ENCODE measurements around the gene MXD3.
"Not testable (repeated sequence)": the region's sequence is repeated elsewhere in the genome, so short reads cannot be mapped to it uniquely, and the experiment has no call there.

The MXD3 gene

GRCh38 chr5:177306674-177307543 lies 4.8 kb downstream of the MXD3 start:
- H3K23ac ChIP-seq (ENCODE audit: low read length in 2 of 2) = no peak overlapping the region
- no peak overlapping the region for H3K4me3 ChIP-seq (ENCODE audit: insufficient read depth in 1 of 2, low read depth in 1 of 2, low read length in 2 of 2)
- no peak overlapping the region for H3K4me2 ChIP-seq (ENCODE audit: low read length, poor library complexity, severe bottlenecking)
- no peak overlapping the region for H2BK5ac ChIP-seq (ENCODE audit: low read depth, low read length, poor library complexity, severe bottlenecking)
- H3K36me3 ChIP-seq (ENCODE audit: control insufficient read depth in 1 of 2, insufficient read depth in 2 of 2, low read depth in 1 of 2, low read length in 2 of 2) = peaks cover 33 to 39% of the 10 kb centered on the region in 2 experiments
- WGBS = 94% methylated on average over 14 of the region's 15 CpGs
- no peak overlapping the region for H2BK120ac ChIP-seq (ENCODE audit: low read depth, low read length)
- H3K18ac ChIP-seq (ENCODE audit: low read depth in 1 of 2, low read length in 2 of 2) = no peak overlapping the region
- H2BK12ac ChIP-seq (ENCODE audit: low read length in 2 of 2) = no peak overlapping the region
- H3K27me3 ChIP-seq (ENCODE audit: control insufficient read depth in 1 of 2, insufficient read depth in 1 of 2, low read length in 2 of 2) = no peaks in the 10 kb centered on the region
- no peak overlapping the region for H3K14ac ChIP-seq (ENCODE audit: low read length in 2 of 2)
- H4K91ac ChIP-seq (ENCODE audit: low read length) = no peak overlapping the region
- H3K27ac ChIP-seq (ENCODE audit: low read length, poor library complexity, severe bottlenecking) = no peak overlapping the region
- no peak overlapping the region for H3K4ac ChIP-seq (ENCODE audit: low read depth in 1 of 2, low read length in 2 of 2)
- peaks cover 32% of the 10 kb centered on the region for H3K4me1 ChIP-seq (ENCODE audit: control insufficient read depth, insufficient read depth, low read depth, low read length)
- H2AFZ ChIP-seq (ENCODE audit: low read depth, low read length) = no peak overlapping the region
- H3K9me3 ChIP-seq (ENCODE audit: control insufficient read depth, low read length) = no peaks in the 10 kb centered on the region
- peak; percentile 57 for DNase-seq
- H3K79me1 ChIP-seq (replicated peaks; ENCODE audit: low read length, poor library complexity, severe bottlenecking) = peaks cover 24% of the 10 kb centered on the region
- H2BK15ac ChIP-seq (ENCODE audit: low read depth, poor library complexity, severe bottlenecking) = no peak overlapping the region
- H2AK5ac ChIP-seq (ENCODE audit: low read length, severe bottlenecking) = no peak overlapping the region
- peak overlapping the region; percentile 61 for H4K8ac ChIP-seq (ENCODE audit: low read length)
- H3K9ac ChIP-seq (ENCODE audit: low read length) = no peak overlapping the region

- not testable (repeated sequence) for H3K4me3 ChIP-seq (ENCODE audit: insufficient read depth in 1 of 2, low read depth in 1 of 2, low read length in 2 of 2); H3K4ac ChIP-seq (ENCODE audit: low read depth in 1 of 2, low read length in 2 of 2); H4K8ac ChIP-seq (ENCODE audit: low read length); H2AFZ ChIP-seq (ENCODE audit: low read depth, low read length); H3K27ac ChIP-seq (ENCODE audit: low read length, poor library complexity, severe bottlenecking); H4K91ac ChIP-seq (ENCODE audit: low read length); H3K14ac ChIP-seq (ENCODE audit: low read length in 2 of 2); H3K18ac ChIP-seq (ENCODE audit: low read depth in 1 of 2, low read length in 2 of 2); H2BK12ac ChIP-seq (ENCODE audit: low read length in 2 of 2); H3K27me3 ChIP-seq (ENCODE audit: control insufficient read depth in 1 of 2, insufficient read depth in 1 of 2, low read length in 2 of 2); H2BK120ac ChIP-seq (ENCODE audit: low read depth, low read length); DNase-seq; H3K23ac ChIP-seq (ENCODE audit: low read length in 2 of 2); H3K9ac ChIP-seq (ENCODE audit: low read length); H3K9me3 ChIP-seq (ENCODE audit: control insufficient read depth, low read length); H2BK5ac ChIP-seq (ENCODE audit: low read depth, low read length, poor library complexity, severe bottlenecking); H3K4me2 ChIP-seq (ENCODE audit: low read length, poor library complexity, severe bottlenecking); H2AK5ac ChIP-seq (ENCODE audit: low read length, severe bottlenecking); H2BK15ac ChIP-seq (ENCODE audit: low read depth, poor library complexity, severe bottlenecking)
- H3K79me1 ChIP-seq (replicated peaks; ENCODE audit: low read length, poor library complexity, severe bottlenecking) = peaks cover 29% of the 10 kb centered on the region
- peaks cover 41 to 47% of the 10 kb centered on the region in 2 experiments for H3K36me3 ChIP-seq (ENCODE audit: control insufficient read depth in 1 of 2, insufficient read depth in 2 of 2, low read depth in 1 of 2, low read length in 2 of 2)
- peaks cover 32% of the 10 kb centered on the region for H3K4me1 ChIP-seq (ENCODE audit: control insufficient read depth, insufficient read depth, low read depth, low read length)
- 95% methylated on average over 8 of the region's 11 CpGs for WGBS
Observed at GRCh38 chr5:177306103-177306640, 5.5 kb downstream of the MXD3 start.

- H3K4ac ChIP-seq (ENCODE audit: low read depth in 1 of 2, low read length in 2 of 2) = peak overlapping the region in 1 of 2 experiments; percentile 27
- peaks cover 24% of the 10 kb centered on the region for H3K79me1 ChIP-seq (replicated peaks; ENCODE audit: low read length, poor library complexity, severe bottlenecking)
- H3K4me3 ChIP-seq (ENCODE audit: insufficient read depth in 1 of 2, low read depth in 1 of 2, low read length in 2 of 2) = peak overlapping the region; percentile 81 to 98
- no peaks in the 10 kb centered on the region for H3K27me3 ChIP-seq (ENCODE audit: control insufficient read depth in 1 of 2, insufficient read depth in 1 of 2, low read length in 2 of 2)
- H3K4me2 ChIP-seq (ENCODE audit: low read length, poor library complexity, severe bottlenecking) = peak overlapping the region; percentile 88
- peaks cover 49 to 52% of the 10 kb centered on the region in 2 experiments for H3K36me3 ChIP-seq (ENCODE audit: control insufficient read depth in 1 of 2, insufficient read depth in 2 of 2, low read depth in 1 of 2, low read length in 2 of 2)
- H2BK15ac ChIP-seq (ENCODE audit: low read depth, poor library complexity, severe bottlenecking) = no peak overlapping the region
- no peak overlapping the region for H2AK5ac ChIP-seq (ENCODE audit: low read length, severe bottlenecking)
- no peaks in the 10 kb centered on the region for H3K9me3 ChIP-seq (ENCODE audit: control insufficient read depth, low read length)
- H2BK12ac ChIP-seq (ENCODE audit: low read length in 2 of 2) = no peak overlapping the region
- H3K23ac ChIP-seq (ENCODE audit: low read length in 2 of 2) = no peak overlapping the region
- H3K27ac ChIP-seq (ENCODE audit: low read length, poor library complexity, severe bottlenecking) = peak overlapping the region; percentile 35
- WGBS = 33% methylated on average over 13 of the region's 19 CpGs
- peak; percentile 47 for DNase-seq
- no peak overlapping the region for H3K14ac ChIP-seq (ENCODE audit: low read length in 2 of 2)
- peaks cover 24% of the 10 kb centered on the region for H3K4me1 ChIP-seq (ENCODE audit: control insufficient read depth, insufficient read depth, low read depth, low read length)
- peak overlapping the region; percentile 98 for H3K9ac ChIP-seq (ENCODE audit: low read length)
- no peak overlapping the region for H2AFZ ChIP-seq (ENCODE audit: low read depth, low read length)
- H4K91ac ChIP-seq (ENCODE audit: low read length) = no peak overlapping the region
- no peak overlapping the region for H3K18ac ChIP-seq (ENCODE audit: low read depth in 1 of 2, low read length in 2 of 2)
- no peak overlapping the region for H4K8ac ChIP-seq (ENCODE audit: low read length)
- no peak overlapping the region for H2BK120ac ChIP-seq (ENCODE audit: low read depth, low read length)
- H2BK5ac ChIP-seq (ENCODE audit: low read depth, low read length, poor library complexity, severe bottlenecking) = no peak overlapping the region
Observed at GRCh38 chr5:177304392-177305119, 7.1 kb downstream of the MXD3 start.
